Neural crest cell (in vitro differentiated cells): Measurements from ENCODE around the gene CCDC171. TPM values are rescaled to one million over a fixed set of nuclear protein-coding genes. Genes with fewer than 3 reads are reported as not detected.
A peak's percentile ranks its signal among the peaks of the same experiment; 100 is the strongest.

Experiments used
- DNase-seq: peaks from one replicate; pipeline ENCODE4 v3.0.0; 2021; ENCODE audit warnings: low read depth, mixed read lengths, low spot score
- H3K27ac Mint-ChIP-seq: one replicate; pipeline ENCODE4 v1.8.0; 2021; ENCODE audit warnings: mild to moderate bottlenecking, mixed read lengths; ENCODE audit not compliant: unreplicated experiment
- H3K27me3 Mint-ChIP-seq: 2 replicates; pipeline ENCODE4 v1.8.0; 2021; ENCODE audit warnings: low read depth, mild to moderate bottlenecking, mixed read lengths
- H3K36me3 Mint-ChIP-seq: 2 replicates; pipeline ENCODE4 v1.8.0; 2021; ENCODE audit warnings: low read depth, mild to moderate bottlenecking, mixed read lengths
- H3K4me1 Mint-ChIP-seq: 2 replicates; pipeline ENCODE4 v1.8.0; 2021; ENCODE audit warnings: mixed read lengths
- H3K4me3 Mint-ChIP-seq: one replicate; pipeline ENCODE4 v1.8.0; 2021; ENCODE audit warnings: mild to moderate bottlenecking, mixed read lengths
- H3K9me3 Mint-ChIP-seq: 2 replicates; pipeline ENCODE4 v1.8.0; 2021; ENCODE audit warnings: mixed read lengths
- total RNA-seq: library from RNA; stranded (reverse); gene quantifications from 2 replicates; pipeline ENCODE4 v1.2.1, GENCODE V29; 2021
- TF ChIP-seq, protein P1 (sequence below): fragments of 200-600 bp; sonication (generic); conservative IDR thresholded peaks from 2 replicates; pipeline ENCODE4 v1.5.0; 2021; ENCODE audit warnings: antibody characterized with exemption, mild to moderate bottlenecking

The CCDC171 gene
- total RNA-seq, 1 donor from 2014 or later = 6.1 TPM

DNA sequence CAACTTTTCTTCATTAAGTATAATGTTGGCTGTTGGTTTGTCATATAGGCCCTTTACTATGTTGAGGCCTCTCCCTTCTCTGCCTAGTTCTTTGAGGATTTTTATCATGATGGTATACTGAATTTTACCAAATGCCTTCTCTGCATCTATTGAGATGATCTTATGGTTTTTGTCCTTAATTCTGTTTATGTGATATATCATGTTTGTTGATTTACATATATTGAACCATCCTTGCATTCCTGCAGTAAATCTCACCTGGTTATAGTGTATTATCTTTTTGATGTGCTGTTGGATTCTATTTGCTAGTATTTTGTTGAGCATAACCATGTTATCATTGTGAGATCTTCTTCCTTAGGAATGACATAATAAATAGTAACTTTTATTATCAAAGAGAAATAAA is 362.9 kb downstream of the CCDC171 start:
- Mint-ChIP-seq H3K27ac (no peak overlapping the region), H3K9me3 (peaks cover 12% of the 10 kb centered on the region), H3K4me3 (no peak overlapping the region), H3K4me1 (no peaks in the 10 kb centered on the region), H3K27me3 (no peaks in the 10 kb centered on the region), H3K36me3 (peaks cover 20% of the 10 kb centered on the region)
- TF ChIP-seq, protein P1, sequence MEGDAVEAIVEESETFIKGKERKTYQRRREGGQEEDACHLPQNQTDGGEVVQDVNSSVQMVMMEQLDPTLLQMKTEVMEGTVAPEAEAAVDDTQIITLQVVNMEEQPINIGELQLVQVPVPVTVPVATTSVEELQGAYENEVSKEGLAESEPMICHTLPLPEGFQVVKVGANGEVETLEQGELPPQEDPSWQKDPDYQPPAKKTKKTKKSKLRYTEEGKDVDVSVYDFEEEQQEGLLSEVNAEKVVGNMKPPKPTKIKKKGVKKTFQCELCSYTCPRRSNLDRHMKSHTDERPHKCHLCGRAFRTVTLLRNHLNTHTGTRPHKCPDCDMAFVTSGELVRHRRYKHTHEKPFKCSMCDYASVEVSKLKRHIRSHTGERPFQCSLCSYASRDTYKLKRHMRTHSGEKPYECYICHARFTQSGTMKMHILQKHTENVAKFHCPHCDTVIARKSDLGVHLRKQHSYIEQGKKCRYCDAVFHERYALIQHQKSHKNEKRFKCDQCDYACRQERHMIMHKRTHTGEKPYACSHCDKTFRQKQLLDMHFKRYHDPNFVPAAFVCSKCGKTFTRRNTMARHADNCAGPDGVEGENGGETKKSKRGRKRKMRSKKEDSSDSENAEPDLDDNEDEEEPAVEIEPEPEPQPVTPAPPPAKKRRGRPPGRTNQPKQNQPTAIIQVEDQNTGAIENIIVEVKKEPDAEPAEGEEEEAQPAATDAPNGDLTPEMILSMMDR = no peak
- no peak for DNase-seq

DNA sequence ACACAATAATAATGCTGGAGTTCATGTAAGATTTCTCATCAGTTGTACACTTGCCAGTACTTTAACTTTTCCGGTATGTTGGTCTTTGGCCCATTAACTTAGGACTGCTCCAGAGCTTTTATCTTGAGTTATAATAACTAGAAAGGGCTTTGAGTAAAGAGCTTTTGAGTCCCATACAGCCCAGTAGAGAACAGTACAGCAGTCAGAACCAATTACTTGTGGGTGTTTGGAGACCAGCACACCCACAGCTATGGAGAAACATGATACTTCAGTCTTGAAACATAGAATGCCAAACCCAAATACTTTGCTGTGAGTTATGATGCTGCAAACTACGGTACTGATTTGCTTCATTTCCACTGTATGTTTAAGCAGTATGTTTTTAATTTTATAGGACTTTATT is 374.3 kb downstream of the CCDC171 start:
- TF ChIP-seq, protein P1 = no peak
- H3K9me3 Mint-ChIP-seq = peaks cover 6% of the 10 kb centered on the region
- no peak for DNase-seq
- H3K4me1 Mint-ChIP-seq = peaks cover 6% of the 10 kb centered on the region
- H3K27me3 Mint-ChIP-seq = no peaks in the 10 kb centered on the region
- H3K4me3 Mint-ChIP-seq = no peak overlapping the region
- H3K27ac Mint-ChIP-seq = no peak overlapping the region
- peaks cover 6% of the 10 kb centered on the region for H3K36me3 Mint-ChIP-seq

DNA sequence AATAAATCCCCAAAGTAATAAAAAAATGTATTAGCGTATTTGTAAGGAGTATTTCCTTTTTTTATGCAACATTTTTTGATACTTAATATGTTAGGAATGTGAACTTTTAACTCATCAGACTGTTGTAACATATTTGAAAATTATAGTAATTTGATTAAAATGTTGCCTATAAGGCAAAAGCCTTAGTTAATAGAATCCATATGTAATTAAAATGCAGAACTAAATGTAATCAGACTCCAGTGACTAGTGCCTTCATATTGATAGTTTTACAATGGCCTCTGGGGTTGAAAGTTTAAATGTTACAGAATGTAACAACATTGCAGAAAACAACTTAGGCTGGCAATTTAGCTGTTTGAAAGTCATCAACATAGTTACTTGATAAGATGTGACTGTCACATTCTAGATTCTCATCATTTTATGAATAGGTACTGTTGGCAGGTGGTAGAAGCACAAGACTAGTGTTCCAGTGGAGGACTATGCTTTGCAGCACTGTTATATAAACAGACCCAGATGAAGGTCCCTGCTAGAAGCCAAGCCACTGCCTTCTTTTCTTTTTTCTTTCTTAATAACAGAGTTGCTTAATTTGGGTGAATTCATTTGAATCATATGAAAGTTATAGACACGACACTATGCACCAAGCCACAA is 382.9 kb downstream of the CCDC171 start:
- Mint-ChIP-seq H3K27ac (no peak overlapping the region), H3K36me3 (peaks cover 8% of the 10 kb centered on the region), H3K9me3 (peaks cover 11% of the 10 kb centered on the region), H3K27me3 (no peaks in the 10 kb centered on the region), H3K4me3 (no peak overlapping the region), H3K4me1 (peaks cover 18% of the 10 kb centered on the region)
- TF ChIP-seq, protein P1 = no peak
- DNase-seq = no peak

DNA sequence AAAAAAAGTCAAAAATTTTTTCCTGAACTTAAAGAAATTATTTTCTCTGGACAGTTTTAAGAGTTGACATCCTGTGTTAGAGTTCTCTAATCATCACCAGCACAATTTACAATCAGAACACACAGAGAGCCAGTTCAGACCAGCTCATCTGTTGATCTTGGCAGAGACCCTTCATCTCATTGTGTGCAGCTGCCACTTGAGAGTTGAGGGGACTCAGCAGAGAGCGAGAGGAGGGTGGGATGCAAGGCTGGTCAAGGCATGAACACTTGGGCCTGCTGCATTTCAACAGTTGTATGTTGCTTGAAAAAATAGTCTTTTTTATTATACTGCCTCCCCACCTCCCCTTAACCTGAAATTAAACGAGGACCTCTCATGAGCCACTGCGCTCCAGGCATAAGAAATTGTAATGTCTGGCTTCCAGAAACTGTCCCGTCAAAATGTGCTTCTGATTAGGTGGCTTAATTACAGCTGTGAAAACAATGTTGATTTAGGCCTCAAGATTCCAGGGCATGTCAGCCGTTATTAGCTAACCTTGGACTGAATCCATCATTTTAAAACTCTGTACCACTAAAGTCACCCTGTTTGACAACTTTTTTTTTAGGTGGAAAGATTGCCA is 383.6 kb downstream of the CCDC171 start:
- TF ChIP-seq, protein P1 = no peak
- peaks cover 18% of the 10 kb centered on the region for H3K4me1 Mint-ChIP-seq
- H3K4me3 Mint-ChIP-seq = no peak overlapping the region
- peaks cover 11% of the 10 kb centered on the region for H3K9me3 Mint-ChIP-seq
- no peaks in the 10 kb centered on the region for H3K27me3 Mint-ChIP-seq
- H3K36me3 Mint-ChIP-seq = peaks cover 8% of the 10 kb centered on the region
- no peak for DNase-seq
- no peak overlapping the region for H3K27ac Mint-ChIP-seq

DNA sequence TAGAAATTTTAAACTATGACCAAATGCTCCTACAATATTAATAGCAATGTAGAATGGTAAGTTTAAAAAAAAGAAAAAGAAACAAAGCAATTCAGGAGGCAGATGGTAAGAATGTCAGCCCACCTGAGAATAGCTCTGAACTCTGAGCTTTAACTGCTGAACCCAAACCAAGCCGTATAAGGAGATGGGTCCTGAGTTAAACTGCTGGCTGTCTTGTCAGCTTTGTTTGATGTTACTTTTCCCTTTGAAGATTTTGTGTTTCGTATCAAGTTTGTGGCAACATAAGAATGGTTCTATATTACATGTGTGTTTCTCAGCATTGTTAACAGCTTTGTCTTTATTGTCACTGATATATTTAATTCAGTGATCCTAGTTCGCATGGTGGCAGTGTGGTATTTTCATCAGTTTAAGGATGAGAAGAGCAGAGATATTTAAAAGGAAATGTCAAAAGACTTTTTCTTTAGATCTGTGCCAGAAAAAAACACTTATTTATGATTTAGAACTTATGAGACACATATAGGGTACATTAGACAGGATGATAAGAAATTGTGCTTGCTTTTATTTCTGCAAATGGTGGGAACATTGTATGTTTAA is 390.1 kb downstream of the CCDC171 start:
- peak overlapping the region; percentile 39 for H3K27ac Mint-ChIP-seq
- H3K27me3 Mint-ChIP-seq = no peaks in the 10 kb centered on the region
- peaks cover 2% of the 10 kb centered on the region for H3K4me1 Mint-ChIP-seq
- no peak overlapping the region for H3K4me3 Mint-ChIP-seq
- TF ChIP-seq, protein P1 = no peak
- no peaks in the 10 kb centered on the region for H3K36me3 Mint-ChIP-seq
- no peak for DNase-seq
- H3K9me3 Mint-ChIP-seq = peaks cover 3% of the 10 kb centered on the region
